ENCODE measurements around the gene RALY. TPM values are rescaled to one million over a fixed set of nuclear protein-coding genes. Genes with fewer than 3 reads are reported as not detected.

The RALY gene
- total RNA-seq, 2 donors from 2014 or later: 37.9 to 49.3 TPM

GRCh38 chr20:34012330-34012729 is 18.6 kb downstream of the RALY start:
- WGBS, 2 donors: 89 to 96% methylated on average over 5 of the region's 5 CpGs
- Histone ChIP-seq H3K4me3 (no peak overlapping the region), H3K9me3 (peaks cover 0 to 3% (median 0%) of the 10 kb centered on the region in 3 donors), H3K36me3 (replicated peaks in 1 of 2; ENCODE audit: insufficient read depth in 1 of 2, low read depth in 2 of 2) (no peaks in the 10 kb centered on the region), H3K27me3 (no peaks in the 10 kb centered on the region), H3K27ac (no peak overlapping the region), H3K4me1 (peaks cover 49% of the 10 kb centered on the region)
- no peak for DNase-seq
- ATAC-seq: no peak
- no peak for TF ChIP-seq POLR2A (IDR thresholded peaks at IDR 0.05)
- no peak for TF ChIP-seq CTCF (IDR thresholded peaks at IDR 0.05)
- intact Hi-C loops (cut with DNase I): no loop called here

- H3K4me3 ChIP-seq: no peak overlapping the region
- H3K4me1 ChIP-seq: peaks cover 52% of the 10 kb centered on the region
- 81 to 85% methylated on average over 3 of the region's 3 CpGs for WGBS, 2 donors
- intact Hi-C loops (cut with DNase I): no loop called here
- no peak for TF ChIP-seq CTCF (IDR thresholded peaks at IDR 0.05)
- TF ChIP-seq POLR2A (IDR thresholded peaks at IDR 0.05): no peak
- ATAC-seq (no peak), DNase-seq (no peak)
- H3K36me3 ChIP-seq (replicated peaks in 1 of 2; ENCODE audit: insufficient read depth in 1 of 2, low read depth in 2 of 2): no peaks in the 10 kb centered on the region
- no peaks in the 10 kb centered on the region for H3K27me3 ChIP-seq
- no peak overlapping the region for H3K27ac ChIP-seq
- H3K9me3 ChIP-seq: peaks cover 0 to 3% (median 0%) of the 10 kb centered on the region in 3 donors
These were observed 19.0 kb downstream of the RALY start for GRCh38 chr20:34012735-34013134.

GRCh38 chr20:34013554-34013953 is 19.8 kb downstream of the RALY start:
- no peak for DNase-seq
- TF ChIP-seq POLR2A (IDR thresholded peaks at IDR 0.05) (no peak), CTCF (IDR thresholded peaks at IDR 0.05) (no peak)
- H3K27ac ChIP-seq: no peak overlapping the region
- no peak for ATAC-seq
- no peaks in the 10 kb centered on the region for H3K27me3 ChIP-seq
- 86% methylated on average over 2 of the region's 2 CpGs for WGBS, 2 donors
- H3K4me3 ChIP-seq: no peak overlapping the region
- no peaks in the 10 kb centered on the region for H3K36me3 ChIP-seq (replicated peaks in 1 of 2; ENCODE audit: insufficient read depth in 1 of 2, low read depth in 2 of 2)
- peaks cover 60% of the 10 kb centered on the region for H3K4me1 ChIP-seq
- intact Hi-C loops (cut with DNase I): no loop called here
- peaks cover 0 to 3% (median 0%) of the 10 kb centered on the region in 3 donors for H3K9me3 ChIP-seq

GRCh38 chr20:34014878-34015277 is 21.2 kb downstream of the RALY start:
- H3K36me3 ChIP-seq (replicated peaks in 1 of 2; ENCODE audit: insufficient read depth in 1 of 2, low read depth in 2 of 2): no peaks in the 10 kb centered on the region
- H3K4me3 ChIP-seq: no peak overlapping the region
- no peaks in the 10 kb centered on the region for H3K27me3 ChIP-seq
- TF ChIP-seq POLR2A (IDR thresholded peaks at IDR 0.05): no peak
- TF ChIP-seq CTCF (IDR thresholded peaks at IDR 0.05): no peak
- no peak for ATAC-seq
- H3K9me3 ChIP-seq: peaks cover 0 to 3% (median 0%) of the 10 kb centered on the region in 3 donors
- H3K4me1 ChIP-seq: peaks cover 63% of the 10 kb centered on the region
- DNase-seq: no peak
- no peak overlapping the region for H3K27ac ChIP-seq
- intact Hi-C loops (cut with DNase I): no loop called here
- WGBS, 2 donors: 81 to 85% methylated on average over 1 of the region's 1 CpG

Data from body of pancreas (tissue), 4 donors.